HepG2 (cell line): ENCODE measurements around the gene RHOC. TPM values are rescaled to one million over a fixed set of nuclear protein-coding genes. Genes with fewer than 3 reads are reported as not detected.

Experiments used
- CBX5 ChIP-seq: sonication (generic); formaldehyde crosslinking; IDR thresholded peaks from 2 replicates; pipeline ENCODE4 v1.4.0; 2020; ENCODE audit warnings: missing genetic modification reagents, borderline replicate concordance
- ELF3 ChIP-seq: IDR thresholded peaks from 2 replicates; pipeline ENCODE4 v1.6.1; 2016; ENCODE audit warnings: missing genetic modification reagents, missing compliant biosample characterization
- FOXK1 ChIP-seq: sonication (generic); formaldehyde crosslinking; IDR thresholded peaks from 2 replicates; pipeline ENCODE4 v1.4.0; 2020; ENCODE audit warnings: low read depth, missing genetic modification reagents, borderline replicate concordance
- GATAD2A ChIP-seq: IDR thresholded peaks from 2 replicates; pipeline ENCODE4 v1.6.1; 2016
- GRHL1 ChIP-seq: sonication (generic); formaldehyde crosslinking; conservative IDR thresholded peaks from 2 replicates; pipeline ENCODE4 v1.8.0; 2022; ENCODE audit warnings: missing genetic modification reagents
- HDAC2 ChIP-seq: sonication (generic); formaldehyde crosslinking; IDR thresholded peaks from 2 replicates; pipeline ENCODE4 v1.4.0; 2020; ENCODE audit warnings: missing genetic modification reagents
- HNF4A ChIP-seq: sonication (generic); formaldehyde crosslinking; IDR thresholded peaks from 2 replicates; pipeline ENCODE4 v1.4.0; 2020; ENCODE audit warnings: missing genetic modification reagents
- NFIC ChIP-seq: IDR thresholded peaks from 2 replicates; pipeline ENCODE4 v1.6.1; 2012; ENCODE audit warnings: mild to moderate bottlenecking, low read length, inconsistent platforms
- NFYC ChIP-seq: IDR thresholded peaks from 2 replicates; pipeline ENCODE4 v1.6.1; 2016; ENCODE audit warnings: missing genetic modification reagents, missing compliant biosample characterization
- POLR2G ChIP-seq: fragments of 200-400 bp; formaldehyde crosslinking; IDR thresholded peaks from 2 replicates; pipeline ENCODE4 v1.6.1; 2018; ENCODE audit warnings: mild to moderate bottlenecking, low read depth, low read length, moderate library complexity
- RFXANK ChIP-seq: IDR thresholded peaks from 2 replicates; pipeline ENCODE4 v1.6.1; 2016
- SALL1 ChIP-seq: sonication (generic); formaldehyde crosslinking; IDR thresholded peaks from 2 replicates; pipeline ENCODE4 v1.8.0; 2022; ENCODE audit warnings: mild to moderate bottlenecking, missing genetic modification reagents
- SMAD9 ChIP-seq: sonication (generic); formaldehyde crosslinking; IDR thresholded peaks from 2 replicates; pipeline ENCODE4 v1.5.1; 2020; ENCODE audit warnings: mild to moderate bottlenecking, missing genetic modification reagents
- SP2 ChIP-seq: sonication (generic); formaldehyde crosslinking; IDR thresholded peaks from 2 replicates; pipeline ENCODE4 v1.5.1; 2020; ENCODE audit warnings: mild to moderate bottlenecking, missing genetic modification reagents
- TEAD3 ChIP-seq: optimal IDR thresholded peaks from 2 replicates; pipeline ENCODE3; 2016; ENCODE audit warnings: borderline replicate concordance
- ZBTB37 ChIP-seq: sonication (generic); formaldehyde crosslinking; IDR thresholded peaks from 2 replicates; pipeline ENCODE4 v1.4.0; 2020; ENCODE audit warnings: mild to moderate bottlenecking, missing genetic modification reagents
- ZNF180 ChIP-seq: sonication (generic); formaldehyde crosslinking; IDR thresholded peaks from 2 replicates; pipeline ENCODE4 v1.4.0; 2020; ENCODE audit warnings: low read depth, missing genetic modification reagents, borderline replicate concordance
- ZNF432 ChIP-seq: sonication (generic); formaldehyde crosslinking; IDR thresholded peaks from 2 replicates; pipeline ENCODE4 v1.5.0; 2020; ENCODE audit warnings: missing genetic modification reagents, mild to moderate bottlenecking, borderline replicate concordance
- ZNF589 ChIP-seq: sonication (generic); formaldehyde crosslinking; conservative IDR thresholded peaks from 2 replicates; pipeline ENCODE4 v1.8.0; 2022; ENCODE audit warnings: mild to moderate bottlenecking, moderate library complexity, missing genetic modification reagents
- ZNF761 ChIP-seq: sonication (generic); formaldehyde crosslinking; conservative IDR thresholded peaks from 2 replicates; pipeline ENCODE4 v1.4.0; 2020; ENCODE audit warnings: mild to moderate bottlenecking, missing genetic modification reagents
- ZNF770 ChIP-seq: sonication (generic); formaldehyde crosslinking; IDR thresholded peaks from 2 replicates; pipeline ENCODE4 v1.5.0; 2020; ENCODE audit warnings: mild to moderate bottlenecking, missing genetic modification reagents
- ZNF773 ChIP-seq: sonication (generic); formaldehyde crosslinking; IDR thresholded peaks from 2 replicates; pipeline ENCODE4 v1.4.0; 2020; ENCODE audit warnings: missing genetic modification reagents, borderline replicate concordance
- polyA plus RNA-seq, 8 experiments: library from polyadenylated mRNA; depleted of rRNA in 3 of 8; stranded (reverse) in 7 of 8; unstranded in 1 of 8; fragments of >200 nt; fragmentation: Illumina TruSeq in 4 of 8; extraction: Trizol in 4 of 8; gene quantifications; 2 replicates each; pipeline versions ENCODE4 v1.2.1 to v1.2.3, GENCODE V29; 2011 to 2016; ENCODE audit warnings: low read depth in 4 of 8, missing spikeins in 1 of 8, mixed read lengths in 1 of 8; ENCODE audit not compliant: insufficient read depth in 1 of 8
- total RNA-seq, 5 experiments: library from RNA; depleted of rRNA; stranded (reverse); fragments of >200 nt; fragmentation: Illumina TruSeq; extraction: Trizol; gene quantifications; 2 replicates each; pipeline ENCODE4 v1.2.3, GENCODE V29; 2016; ENCODE audit warnings: low read depth in 1 of 5
- TF ChIP-seq, protein P1 (sequence below): sonication (generic); formaldehyde crosslinking; IDR thresholded peaks from 2 replicates; pipeline ENCODE4 v1.8.0; 2022; ENCODE audit warnings: mild to moderate bottlenecking, missing genetic modification reagents, moderate library complexity

Gene RHOC
- total and polyA plus RNA-seq, 2 of the 13 experiments (the other 11 are each of a cell fraction or from before 2014, with no cell fraction given): 64.3 to 182 TPM

DNA sequence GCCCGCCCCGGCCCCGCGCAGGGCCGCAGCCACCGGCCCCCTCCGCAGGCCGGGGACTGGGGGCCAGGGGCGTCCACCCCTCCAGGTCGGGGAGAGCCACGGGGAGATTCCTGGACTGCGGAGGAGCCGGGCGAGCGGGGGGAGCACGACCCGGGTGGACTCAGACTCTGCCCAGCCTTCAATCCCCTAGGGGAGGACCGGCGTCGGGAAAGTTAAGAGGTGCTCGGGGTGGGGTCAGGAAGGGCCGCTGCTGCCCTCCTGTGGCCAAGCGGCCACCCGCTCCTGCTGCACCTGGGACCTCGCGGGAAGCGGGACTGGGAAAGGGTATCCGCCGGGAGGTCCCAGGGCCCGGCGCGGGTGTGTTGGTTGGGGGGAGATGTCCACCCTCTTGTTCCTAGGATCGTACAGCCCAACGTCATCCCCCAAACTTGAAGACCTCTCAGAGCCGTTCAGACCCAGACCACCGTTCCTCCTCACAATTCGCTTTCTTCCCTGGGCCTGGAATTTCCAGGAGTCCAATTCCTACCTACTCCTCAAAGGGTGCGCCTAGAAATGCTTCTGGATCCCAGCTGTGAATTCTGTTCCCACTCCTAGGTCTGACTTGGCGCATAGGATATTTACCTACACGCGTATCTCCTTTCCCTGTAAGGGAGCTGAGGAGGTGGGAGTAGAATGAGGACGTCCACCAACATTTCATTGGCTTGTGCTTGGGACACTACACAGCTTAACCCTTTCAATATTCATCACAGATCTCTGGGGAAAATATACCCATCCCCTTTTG is 484 bp upstream of the RHOC start (continued):
- TF ChIP-seq, protein P1, sequence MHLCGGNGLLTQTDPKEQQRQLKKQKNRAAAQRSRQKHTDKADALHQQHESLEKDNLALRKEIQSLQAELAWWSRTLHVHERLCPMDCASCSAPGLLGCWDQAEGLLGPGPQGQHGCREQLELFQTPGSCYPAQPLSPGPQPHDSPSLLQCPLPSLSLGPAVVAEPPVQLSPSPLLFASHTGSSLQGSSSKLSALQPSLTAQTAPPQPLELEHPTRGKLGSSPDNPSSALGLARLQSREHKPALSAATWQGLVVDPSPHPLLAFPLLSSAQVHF: peak; percentile 10; the same call in 1 of the 2 replicates
- TF ChIP-seq ZNF773 (CRISPR knock-in tag) (0 out of 2 replicates have a peak, but pooled peaks have one; percentile 20), SALL1 (peak; percentile 51), ZBTB37 (CRISPR knock-in tag) (no peak), TEAD3 (CRISPR knock-in tag) (no peak), CBX5 (CRISPR knock-in tag) (no peak; the same call in 1 of the 2 replicates), SMAD9 (CRISPR knock-in tag) (no peak), POLR2G (peak; percentile 65; the same call in 1 of the 2 replicates), FOXK1 (CRISPR knock-in tag) (no peak), ZNF432 (no peak), ELF3 (no peak), NFYC (CRISPR knock-in tag) (no peak), ZNF770 (CRISPR knock-in tag) (peak; percentile 79), NFIC (no peak), HDAC2 (CRISPR knock-in tag) (no peak), HNF4A (CRISPR knock-in tag) (peak; percentile 46), ZNF761 (CRISPR knock-in tag) (no peak), GATAD2A (CRISPR knock-in tag) (peak; percentile 47), ZNF180 (0 out of 2 replicates have a peak, but pooled peaks have one; percentile 61), RFXANK (CRISPR knock-in tag) (no peak), SP2 (CRISPR knock-in tag) (no peak), ZNF589 (CRISPR knock-in tag) (no peak), GRHL1 (no peak)
